Neutrophil (primary cell): Measurements from ENCODE around the gene PLAC8L1.
"Not testable (repeated sequence)": the region's sequence is repeated elsewhere in the genome, so short reads cannot be mapped to it uniquely, and the experiment has no call there.

Experiments
- H3K27ac ChIP-seq: fragments of 200-600 bp; sonication (generic); 2 replicates; pipeline ENCODE4 v1.5.1; 2016; ENCODE audit warnings: mild to moderate bottlenecking, moderate library complexity
- H3K27me3 ChIP-seq: fragments of 200-600 bp; sonication (generic); 2 replicates; pipeline ENCODE4 v1.6.0; 2016; ENCODE audit warnings: mild to moderate bottlenecking
- H3K36me3 ChIP-seq: fragments of 200-600 bp; sonication (generic); 2 replicates; pipeline ENCODE4 v1.5.1; 2017
- H3K4me1 ChIP-seq, 2 experiments: fragments of 200-600 bp in 1 of 2; sonication (generic) in 1 of 2; 1 replicate in 1 of 2; 2 replicates in 1 of 2; pipeline versions ENCODE4 v1.5.1 to v1.6.1; 2013 to 2016; ENCODE audit warnings: low read depth in 1 of 2, low read length in 1 of 2, mild to moderate bottlenecking in 1 of 2, moderate library complexity in 1 of 2; ENCODE audit not compliant: control insufficient read depth in 1 of 2, insufficient read depth in 1 of 2
- H3K4me3 ChIP-seq, 2 experiments: fragments of 200-600 bp in 1 of 2; sonication (generic) in 1 of 2; 1 replicate in 1 of 2; 2 replicates in 1 of 2; pipeline ENCODE4 v1.5.1; 2013 to 2016; ENCODE audit warnings: low read depth in 1 of 2, low read length in 1 of 2, mild to moderate bottlenecking in 1 of 2, moderate library complexity in 1 of 2
- H3K9me3 ChIP-seq: fragments of 200-600 bp; sonication (generic); 2 replicates; pipeline ENCODE4 v1.5.1; 2016
- CTCF ChIP-seq: fragments of 200-600 bp; sonication (generic); IDR thresholded peaks from 2 replicates; pipeline ENCODE4 v1.5.1; 2016; ENCODE audit warnings: antibody characterized with exemption

PLAC8L1 gene

GRCh38 chr5:146109379-146109778 lies 4.0 kb upstream of the PLAC8L1 start:
- no peaks in the 10 kb centered on the region for H3K9me3 ChIP-seq
- no peaks in the 10 kb centered on the region for H3K27me3 ChIP-seq
- peaks cover 14% of the 10 kb centered on the region for H3K36me3 ChIP-seq
- no peak for TF ChIP-seq CTCF
- no peak overlapping the region for H3K27ac ChIP-seq
- H3K4me1 ChIP-seq = no peaks in the 10 kb centered on the region
- H3K4me3 ChIP-seq = no peak overlapping the region

- not testable (repeated sequence) for H3K9me3 ChIP-seq, H3K27me3 ChIP-seq, H3K4me1 ChIP-seq, H3K27ac ChIP-seq, H3K4me3 ChIP-seq
- H3K36me3 ChIP-seq = peaks cover 11% of the 10 kb centered on the region
These were observed 3.5 kb upstream of the PLAC8L1 start for GRCh38 chr5:146108870-146109269.

GRCh38 chr5:146107901-146108300 lies 2.5 kb upstream of the PLAC8L1 start:
- Histone ChIP-seq H3K4me3 (no peak overlapping the region), H3K9me3 (no peaks in the 10 kb centered on the region), H3K27ac (no peak overlapping the region), H3K27me3 (no peaks in the 10 kb centered on the region), H3K4me1 (no peaks in the 10 kb centered on the region), H3K36me3 (peaks cover 5% of the 10 kb centered on the region)
- no peak for TF ChIP-seq CTCF

GRCh38 chr5:146103594-146103993 lies 1.8 kb downstream of the PLAC8L1 start:
- no peaks in the 10 kb centered on the region for H3K4me1 ChIP-seq
- no peak overlapping the region for H3K4me3 ChIP-seq
- TF ChIP-seq CTCF = no peak

GRCh38 chr5:146101646-146102045 lies 3.7 kb downstream of the PLAC8L1 start:
- no peaks in the 10 kb centered on the region for H3K9me3 ChIP-seq
- H3K4me1 ChIP-seq = no peaks in the 10 kb centered on the region
- H3K27ac ChIP-seq = no peak overlapping the region
- H3K27me3 ChIP-seq = no peaks in the 10 kb centered on the region
- H3K36me3 ChIP-seq = no peaks in the 10 kb centered on the region
- H3K4me3 ChIP-seq = no peak overlapping the region
- TF ChIP-seq CTCF = no peak

More at GRCh38 chr5:146103594-146103993, 1.8 kb downstream of the PLAC8L1 start:
- H3K9me3 ChIP-seq = no peaks in the 10 kb centered on the region
- H3K27me3 ChIP-seq = no peaks in the 10 kb centered on the region
- no peak overlapping the region for H3K27ac ChIP-seq
- H3K36me3 ChIP-seq = no peaks in the 10 kb centered on the region

- H3K36me3 ChIP-seq = no peaks in the 10 kb centered on the region
- H3K27ac ChIP-seq = no peak overlapping the region
- no peaks in the 10 kb centered on the region for H3K4me1 ChIP-seq
- TF ChIP-seq CTCF = no peak
- no peaks in the 10 kb centered on the region for H3K27me3 ChIP-seq
- H3K4me3 ChIP-seq = no peak overlapping the region
- no peaks in the 10 kb centered on the region for H3K9me3 ChIP-seq
These were observed 7.3 kb downstream of the PLAC8L1 start for GRCh38 chr5:146098047-146098446.
